Measurements from ENCODE around the gene TICAM1. TPM values are rescaled to one million over a fixed set of nuclear protein-coding genes. Genes with fewer than 3 reads are reported as not detected.

TICAM1 gene
- polyA plus RNA-seq, 4 donors = 5.1 to 7.1 (median 5.6) TPM

DNA sequence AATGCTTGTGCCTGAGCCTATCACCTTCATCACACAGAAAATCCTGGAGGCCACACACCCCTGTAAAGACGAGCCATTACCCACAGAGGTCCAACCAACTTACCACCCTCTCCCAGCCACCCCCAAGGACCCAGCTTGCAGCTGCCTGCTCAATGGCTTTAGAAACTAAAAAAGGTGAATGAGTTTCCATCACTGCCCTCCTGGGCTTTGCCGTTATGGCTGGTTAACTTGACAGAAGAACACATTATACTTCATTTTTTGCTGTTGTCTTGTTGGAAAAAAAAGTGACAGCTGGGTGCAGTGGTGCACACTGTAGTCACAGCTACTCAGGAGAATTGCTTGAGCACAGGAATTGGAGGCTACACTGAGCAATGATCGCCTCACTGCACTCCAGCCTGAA lies 57.4 kb downstream of the TICAM1 start:
- DNase-seq (ENCODE audit: low read depth in 4 of 4, low spot score in 3 of 4) = no peak

- no peak for DNase-seq (ENCODE audit: low read depth in 4 of 4, low spot score in 3 of 4)
Measured at GRCh38 chr19:4773047-4773640, 58.4 kb downstream of the TICAM1 start.

GRCh38 chr19:4772566-4772965 lies 58.9 kb downstream of the TICAM1 start:
- DNase-seq (ENCODE audit: low read depth in 4 of 4, low spot score in 3 of 4) = no peak

DNA sequence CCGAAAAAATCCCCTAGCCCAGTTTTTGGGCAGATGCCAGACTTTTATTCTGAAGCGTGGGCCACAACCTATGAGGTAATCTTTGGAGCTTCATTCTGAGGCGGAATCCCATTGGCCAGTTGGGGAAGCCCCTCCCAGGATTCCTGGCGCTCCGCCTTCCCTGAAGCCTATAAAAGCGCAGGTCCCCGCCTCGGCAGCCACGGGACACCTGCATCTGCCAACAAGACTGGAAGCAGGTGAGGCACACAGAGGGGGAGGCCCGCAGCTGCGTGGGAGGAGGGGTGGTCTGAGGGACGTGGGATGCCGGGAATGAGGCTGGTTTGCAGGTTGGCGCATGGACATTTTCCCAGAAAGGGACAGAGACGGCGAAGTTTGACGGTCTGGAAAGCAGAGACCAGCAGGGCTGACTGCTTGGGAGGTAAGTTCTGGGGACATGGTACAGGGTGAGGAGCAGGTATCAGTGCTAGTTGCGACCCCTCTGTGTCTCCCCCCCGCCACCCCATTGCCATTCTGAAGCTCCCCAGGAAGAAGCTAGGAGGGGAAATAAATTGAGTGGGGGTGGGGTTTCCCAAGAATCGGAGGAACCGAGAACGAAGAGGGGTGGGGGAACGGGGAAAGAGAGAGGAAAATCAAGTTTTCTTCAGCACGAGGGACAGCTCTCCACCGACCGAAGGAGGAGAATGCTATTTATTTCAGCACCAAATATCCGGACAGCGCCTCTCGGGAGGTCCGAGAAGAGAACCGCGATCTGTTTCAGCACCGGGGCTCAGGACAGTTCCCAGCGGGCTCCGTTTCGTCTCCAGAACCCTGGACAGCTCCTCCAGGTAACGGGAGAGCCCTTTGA lies 62.4 kb downstream of the TICAM1 start:
- peak; percentile 81 to 93 (median 88) for DNase-seq (ENCODE audit: low read depth in 4 of 4, low spot score in 3 of 4)

Other genes with a start within 250 kb of the TICAM1 start
- 10 to 100 TPM in 2 of 4 donors, 1 to 10 TPM in 2; 9.4 to 15.4 (median 10.8) TPM for gene TNFAIP8L1, start 192.2 kb downstream of the TICAM1 start, polyA plus RNA-seq (ENCODE audit: insufficient read length in 4 of 4)
- gene MYDGF, start 161.4 kb downstream of the TICAM1 start, polyA plus RNA-seq (ENCODE audit: insufficient read length in 4 of 4) = 10 to 100 TPM; 58.8 to 84.5 (median 78.5) TPM
- gene DPP9, start 107.9 kb downstream of the TICAM1 start, polyA plus RNA-seq (ENCODE audit: insufficient read length in 4 of 4) = 10 to 100 TPM; 17.4 to 26.5 (median 20.8) TPM
- gene FEM1A, start 40.0 kb downstream of the TICAM1 start, polyA plus RNA-seq (ENCODE audit: insufficient read length in 4 of 4) = 1 to 10 TPM; 1.2 to 2.8 (median 1.8) TPM
- gene PLIN3, start 36.0 kb upstream of the TICAM1 start, polyA plus RNA-seq (ENCODE audit: insufficient read length in 4 of 4) = 10 to 100 TPM; 37.8 to 55.0 (median 46.1) TPM
- gene ARRDC5, start 71.2 kb upstream of the TICAM1 start, polyA plus RNA-seq (ENCODE audit: insufficient read length in 4 of 4) = under 1 TPM in 2 of 4 donors, not detected in 2; 0.08 to 0.09 TPM
- gene UHRF1, start 77.8 kb upstream of the TICAM1 start, polyA plus RNA-seq (ENCODE audit: insufficient read length in 4 of 4) = 10 to 100 TPM; 19.0 to 38.3 (median 31.8) TPM
- gene KDM4B, start 137.4 kb upstream of the TICAM1 start, polyA plus RNA-seq (ENCODE audit: insufficient read length in 4 of 4) = 10 to 100 TPM; 18.5 to 28.4 (median 22.4) TPM

Measured in left renal pelvis (tissue), 4 donors.